Measurements from ENCODE around the gene TMEM38B.
"Not testable (repeated sequence)": the region's sequence is repeated elsewhere in the genome, so short reads cannot be mapped to it uniquely, and the experiment has no call there.

TMEM38B gene

DNA sequence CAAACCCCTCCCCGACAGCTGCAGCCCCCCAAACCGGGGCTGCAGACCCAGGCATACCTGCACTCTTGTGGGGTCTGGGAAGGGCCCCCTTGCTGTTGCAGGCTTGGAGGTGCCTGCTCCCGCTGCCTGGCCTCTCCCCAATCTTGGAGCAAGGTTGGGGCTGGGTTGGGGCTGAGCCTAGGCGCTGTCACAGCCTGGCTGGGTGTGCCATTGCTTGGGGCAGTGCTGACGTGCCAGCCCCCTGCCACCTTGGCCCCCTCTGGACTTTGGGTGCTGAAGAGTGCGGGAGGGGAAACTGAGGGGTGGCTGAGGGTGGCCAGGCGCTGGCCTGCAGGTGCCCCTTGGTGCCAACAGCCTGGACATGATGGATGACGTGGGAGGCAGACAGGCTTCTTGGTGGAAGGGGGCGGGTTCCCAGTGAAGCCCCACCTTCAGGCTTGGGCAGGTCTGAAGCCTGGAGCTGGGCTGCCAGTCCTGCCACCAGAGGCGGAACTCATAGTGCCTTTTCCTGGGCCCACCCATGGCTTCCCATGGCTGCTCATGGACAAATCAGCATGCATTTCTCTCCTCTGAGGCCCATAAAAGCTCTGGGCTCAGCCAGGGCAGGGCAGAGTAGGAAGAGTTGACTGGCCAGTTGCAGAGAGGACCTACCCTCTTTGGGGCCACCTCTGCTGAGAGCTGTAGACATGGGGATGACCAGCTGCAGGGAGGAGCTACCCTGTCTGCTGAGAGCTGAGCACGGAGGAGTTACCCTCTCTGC is 19.1 kb downstream of the TMEM38B start:
- no peak overlapping the region for H3K27ac ChIP-seq (ENCODE audit: insufficient read depth, low read depth, low read length, poor library complexity, severe bottlenecking)
- 89 to 92% methylated on average over 11 of the region's 11 CpGs for WGBS, 2 experiments
- peaks cover 9% of the 10 kb centered on the region for H3K4me1 ChIP-seq (ENCODE audit: control insufficient read depth, insufficient read depth, low read length)
- no peaks in the 10 kb centered on the region for H3K9me3 ChIP-seq (ENCODE audit: control insufficient read depth, low read length)
- peaks cover 8% of the 10 kb centered on the region for H3K36me3 ChIP-seq (ENCODE audit: control insufficient read depth, insufficient read depth, low read length)
- H3K27me3 ChIP-seq (ENCODE audit: control insufficient read depth, insufficient read depth, low read length, poor library complexity, severe bottlenecking): no peaks in the 10 kb centered on the region
- no peak overlapping the region for H3K4me3 ChIP-seq (ENCODE audit: insufficient read depth, low read depth, low read length)

DNA sequence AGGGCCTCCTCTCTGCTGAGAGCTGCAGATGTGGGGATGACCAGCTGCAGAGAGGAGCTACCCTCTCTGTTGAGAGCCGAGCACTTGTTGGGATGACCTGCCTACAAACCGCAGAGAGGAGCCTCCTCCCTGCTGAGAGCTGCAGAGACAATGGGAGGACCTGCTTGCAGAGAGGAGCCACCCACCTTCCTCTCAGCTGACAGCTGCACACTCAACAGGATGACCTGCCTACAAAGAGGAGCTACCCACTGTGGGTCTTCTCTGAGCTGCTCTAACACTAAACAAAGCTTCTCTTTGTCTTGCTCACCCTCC is 19.6 kb downstream of the TMEM38B start:
- no peak overlapping the region for H3K4me3 ChIP-seq (ENCODE audit: insufficient read depth, low read depth, low read length)
- peaks cover 9% of the 10 kb centered on the region for H3K4me1 ChIP-seq (ENCODE audit: control insufficient read depth, insufficient read depth, low read length)
- 79 to 89% methylated on average over 2 of the region's 2 CpGs for WGBS, 2 experiments
- H3K27me3 ChIP-seq (ENCODE audit: control insufficient read depth, insufficient read depth, low read length, poor library complexity, severe bottlenecking): no peaks in the 10 kb centered on the region
- H3K36me3 ChIP-seq (ENCODE audit: control insufficient read depth, insufficient read depth, low read length): peaks cover 8% of the 10 kb centered on the region
- no peak overlapping the region for H3K27ac ChIP-seq (ENCODE audit: insufficient read depth, low read depth, low read length, poor library complexity, severe bottlenecking)
- no peaks in the 10 kb centered on the region for H3K9me3 ChIP-seq (ENCODE audit: control insufficient read depth, low read length)

GRCh38 chr9:105716146-105716545 is 21.8 kb downstream of the TMEM38B start:
- Histone ChIP-seq H3K4me3 (ENCODE audit: insufficient read depth, low read depth, low read length) (no peak overlapping the region), H3K27ac (ENCODE audit: insufficient read depth, low read depth, low read length, poor library complexity, severe bottlenecking) (no peak overlapping the region), H3K27me3 (ENCODE audit: control insufficient read depth, insufficient read depth, low read length, poor library complexity, severe bottlenecking) (no peaks in the 10 kb centered on the region), H3K9me3 (ENCODE audit: control insufficient read depth, low read length) (no peaks in the 10 kb centered on the region), H3K4me1 (ENCODE audit: control insufficient read depth, insufficient read depth, low read length) (peaks cover 9% of the 10 kb centered on the region), H3K36me3 (ENCODE audit: control insufficient read depth, insufficient read depth, low read length) (peaks cover 8% of the 10 kb centered on the region)
- 88 to 93% methylated on average over 1 of the region's 1 CpG for WGBS, 2 experiments

- Histone ChIP-seq H3K27ac (ENCODE audit: insufficient read depth, low read depth, low read length, poor library complexity, severe bottlenecking) (no peak overlapping the region), H3K4me3 (ENCODE audit: insufficient read depth, low read depth, low read length) (no peak overlapping the region), H3K36me3 (ENCODE audit: control insufficient read depth, insufficient read depth, low read length) (no peaks in the 10 kb centered on the region), H3K9me3 (ENCODE audit: control insufficient read depth, low read length) (no peaks in the 10 kb centered on the region), H3K4me1 (ENCODE audit: control insufficient read depth, insufficient read depth, low read length) (no peaks in the 10 kb centered on the region), H3K27me3 (ENCODE audit: control insufficient read depth, insufficient read depth, low read length, poor library complexity, severe bottlenecking) (no peaks in the 10 kb centered on the region)
- WGBS, 2 experiments: 93% methylated on average over 3 of the region's 3 CpGs
These were observed 27.8 kb downstream of the TMEM38B start for GRCh38 chr9:105722099-105722498.

GRCh38 chr9:105725370-105725769 is 31.0 kb downstream of the TMEM38B start:
- Histone ChIP-seq H3K4me3 (ENCODE audit: insufficient read depth, low read depth, low read length) (no peak overlapping the region), H3K4me1 (ENCODE audit: control insufficient read depth, insufficient read depth, low read length) (no peaks in the 10 kb centered on the region), H3K9me3 (ENCODE audit: control insufficient read depth, low read length) (no peaks in the 10 kb centered on the region), H3K36me3 (ENCODE audit: control insufficient read depth, insufficient read depth, low read length) (no peaks in the 10 kb centered on the region), H3K27ac (ENCODE audit: insufficient read depth, low read depth, low read length, poor library complexity, severe bottlenecking) (no peak overlapping the region), H3K27me3 (ENCODE audit: control insufficient read depth, insufficient read depth, low read length, poor library complexity, severe bottlenecking) (no peaks in the 10 kb centered on the region)
- 85 to 100% methylated on average over 1 of the region's 2 CpGs for WGBS, 2 experiments

GRCh38 chr9:105728230-105728629 is 33.9 kb downstream of the TMEM38B start:
- not testable (repeated sequence) for H3K4me1 ChIP-seq (ENCODE audit: control insufficient read depth, insufficient read depth, low read length); H3K27ac ChIP-seq (ENCODE audit: insufficient read depth, low read depth, low read length, poor library complexity, severe bottlenecking); H3K4me3 ChIP-seq (ENCODE audit: insufficient read depth, low read depth, low read length); H3K36me3 ChIP-seq (ENCODE audit: control insufficient read depth, insufficient read depth, low read length); H3K27me3 ChIP-seq (ENCODE audit: control insufficient read depth, insufficient read depth, low read length, poor library complexity, severe bottlenecking); H3K9me3 ChIP-seq (ENCODE audit: control insufficient read depth, low read length)
- WGBS, 2 experiments: 92 to 94% methylated on average over 3 to 5 of the region's 5 CpGs

DNA sequence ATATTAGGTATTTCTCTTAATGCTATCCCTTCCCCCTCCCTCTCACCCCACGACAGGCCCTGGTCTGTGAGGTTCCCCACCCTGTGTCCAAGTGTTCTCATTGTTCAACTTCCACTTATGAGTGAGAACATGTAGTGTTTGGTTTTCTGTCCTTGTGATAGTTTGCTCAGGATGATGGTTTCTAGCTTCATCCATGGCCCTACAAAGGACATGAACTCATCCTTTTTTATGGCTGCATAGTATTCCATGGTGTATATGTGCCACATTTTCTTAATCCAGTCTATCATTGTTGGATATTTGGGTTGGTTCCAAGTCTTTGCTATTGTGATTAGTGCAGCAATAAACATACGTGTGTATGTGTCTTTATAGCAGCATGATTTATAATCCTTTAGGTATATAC is 37.1 kb downstream of the TMEM38B start:
- not testable (repeated sequence) for H3K36me3 ChIP-seq (ENCODE audit: control insufficient read depth, insufficient read depth, low read length); H3K27ac ChIP-seq (ENCODE audit: insufficient read depth, low read depth, low read length, poor library complexity, severe bottlenecking); H3K4me1 ChIP-seq (ENCODE audit: control insufficient read depth, insufficient read depth, low read length); H3K9me3 ChIP-seq (ENCODE audit: control insufficient read depth, low read length); H3K27me3 ChIP-seq (ENCODE audit: control insufficient read depth, insufficient read depth, low read length, poor library complexity, severe bottlenecking); H3K4me3 ChIP-seq (ENCODE audit: insufficient read depth, low read depth, low read length)
- 88 to 89% methylated on average over 1 to 2 of the region's 2 CpGs for WGBS, 2 experiments

DNA sequence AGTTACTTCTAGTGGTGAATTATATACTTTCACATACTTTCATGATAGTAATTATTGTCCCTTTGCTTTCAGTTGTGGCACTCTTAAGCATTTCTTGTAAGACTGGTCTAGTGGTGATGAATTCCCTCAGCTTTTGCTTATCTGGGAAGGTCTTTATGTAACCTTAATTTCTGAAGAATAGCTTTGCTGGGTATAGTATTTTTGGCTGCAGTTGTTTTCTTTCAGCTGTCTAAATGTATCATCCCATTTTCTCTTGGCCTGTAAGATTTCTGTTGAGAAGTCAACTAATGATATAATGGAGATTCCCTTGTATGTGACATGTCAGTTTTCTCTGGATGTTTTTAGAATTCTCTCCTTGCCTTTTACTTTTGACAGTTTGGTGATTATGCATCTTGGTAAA is 41.0 kb downstream of the TMEM38B start:
- peaks cover 4% of the 10 kb centered on the region for H3K9me3 ChIP-seq (ENCODE audit: control insufficient read depth, low read length)
- H3K4me1 ChIP-seq (ENCODE audit: control insufficient read depth, insufficient read depth, low read length): no peaks in the 10 kb centered on the region
- H3K27ac ChIP-seq (ENCODE audit: insufficient read depth, low read depth, low read length, poor library complexity, severe bottlenecking): no peak overlapping the region
- peaks cover 4% of the 10 kb centered on the region for H3K36me3 ChIP-seq (ENCODE audit: control insufficient read depth, insufficient read depth, low read length)
- H3K4me3 ChIP-seq (ENCODE audit: insufficient read depth, low read depth, low read length): no peak overlapping the region
- H3K27me3 ChIP-seq (ENCODE audit: control insufficient read depth, insufficient read depth, low read length, poor library complexity, severe bottlenecking): no peaks in the 10 kb centered on the region

GRCh38 chr9:105737205-105737604 is 42.9 kb downstream of the TMEM38B start:
- peaks cover 4% of the 10 kb centered on the region for H3K36me3 ChIP-seq (ENCODE audit: control insufficient read depth, insufficient read depth, low read length)
- no peaks in the 10 kb centered on the region for H3K27me3 ChIP-seq (ENCODE audit: control insufficient read depth, insufficient read depth, low read length, poor library complexity, severe bottlenecking)
- 97% methylated on average over 4 of the region's 4 CpGs for WGBS, 2 experiments
- peaks cover 4% of the 10 kb centered on the region for H3K9me3 ChIP-seq (ENCODE audit: control insufficient read depth, low read length)
- no peak overlapping the region for H3K4me3 ChIP-seq (ENCODE audit: insufficient read depth, low read depth, low read length)
- H3K4me1 ChIP-seq (ENCODE audit: control insufficient read depth, insufficient read depth, low read length): no peaks in the 10 kb centered on the region
- no peak overlapping the region for H3K27ac ChIP-seq (ENCODE audit: insufficient read depth, low read depth, low read length, poor library complexity, severe bottlenecking)

- H3K4me1 ChIP-seq (ENCODE audit: control insufficient read depth, insufficient read depth, low read length): no peaks in the 10 kb centered on the region
- no peak overlapping the region for H3K27ac ChIP-seq (ENCODE audit: insufficient read depth, low read depth, low read length, poor library complexity, severe bottlenecking)
- H3K9me3 ChIP-seq (ENCODE audit: control insufficient read depth, low read length): no peaks in the 10 kb centered on the region
- H3K36me3 ChIP-seq (ENCODE audit: control insufficient read depth, insufficient read depth, low read length): no peaks in the 10 kb centered on the region
- H3K27me3 ChIP-seq (ENCODE audit: control insufficient read depth, insufficient read depth, low read length, poor library complexity, severe bottlenecking): no peaks in the 10 kb centered on the region
- H3K4me3 ChIP-seq (ENCODE audit: insufficient read depth, low read depth, low read length): no peak overlapping the region
These were observed 47.7 kb downstream of the TMEM38B start for GRCh38 chr9:105742088-105742487.

GRCh38 chr9:105747325-105747724 is 53.0 kb downstream of the TMEM38B start:
- H3K4me1 ChIP-seq (ENCODE audit: control insufficient read depth, insufficient read depth, low read length); H3K27ac ChIP-seq (ENCODE audit: insufficient read depth, low read depth, low read length, poor library complexity, severe bottlenecking); H3K4me3 ChIP-seq (ENCODE audit: insufficient read depth, low read depth, low read length); H3K27me3 ChIP-seq (ENCODE audit: control insufficient read depth, insufficient read depth, low read length, poor library complexity, severe bottlenecking); H3K9me3 ChIP-seq (ENCODE audit: control insufficient read depth, low read length): not testable (repeated sequence)
- peaks cover 30% of the 10 kb centered on the region for H3K36me3 ChIP-seq (ENCODE audit: control insufficient read depth, insufficient read depth, low read length)
- 84% methylated on average over 2 of the region's 3 CpGs; no CpG with 5 or more reads in 1 of the 2 experiments for WGBS, 2 experiments
